GM18502 (cell line): ENCODE results near the gene PALS2.
A peak's percentile ranks its signal among the peaks of the same experiment; 100 is the strongest.

Source experiments
- ATAC-seq: cut with Tn5 transposase; IDR thresholded peaks from one replicate; pipeline ENCODE4 v1.9.1; 2021; ENCODE audit warnings: mild to moderate bottlenecking; ENCODE audit not compliant: unreplicated experiment, poor library complexity

The PALS2 gene

GRCh38 chr7:24582166-24582565, 8.9 kb downstream of the PALS2 start:
- no peak for ATAC-seq

GRCh38 chr7:24587853-24588252, 14.6 kb downstream of the PALS2 start:
- peak; percentile 68 for ATAC-seq

GRCh38 chr7:24591152-24591551, 17.9 kb downstream of the PALS2 start:
- no peak for ATAC-seq

GRCh38 chr7:24595671-24596418, 22.6 kb downstream of the PALS2 start:
- peak; percentile 69 for ATAC-seq

GRCh38 chr7:24597014-24597413, 23.8 kb downstream of the PALS2 start:
- ATAC-seq: peak; percentile 51

GRCh38 chr7:24601600-24601999, 28.3 kb downstream of the PALS2 start:
- no peak for ATAC-seq

GRCh38 chr7:24602860-24603456, 29.7 kb downstream of the PALS2 start:
- ATAC-seq: no peak

GRCh38 chr7:24604630-24605029, 31.4 kb downstream of the PALS2 start:
- no peak for ATAC-seq

GRCh38 chr7:24608504-24608903, 35.3 kb downstream of the PALS2 start:
- ATAC-seq: no peak

- ATAC-seq: no peak
These were observed 35.8 kb downstream of the PALS2 start for GRCh38 chr7:24609059-24609458.

GRCh38 chr7:24609570-24609969, 36.3 kb downstream of the PALS2 start:
- no peak for ATAC-seq

- ATAC-seq: no peak
These were observed 37.9 kb downstream of the PALS2 start for GRCh38 chr7:24611130-24611529.

GRCh38 chr7:24617957-24618616, 44.8 kb downstream of the PALS2 start:
- no peak for ATAC-seq

- ATAC-seq: no peak
These were observed 46.7 kb downstream of the PALS2 start for GRCh38 chr7:24619978-24620377.

- no peak for ATAC-seq
These were observed 49.5 kb downstream of the PALS2 start for GRCh38 chr7:24622646-24623182.
